Osteoblast (primary cell): ENCODE results near the gene ICE1. TPM values are rescaled to one million over a fixed set of nuclear protein-coding genes. Genes with fewer than 3 reads are reported as not detected.

Source experiments
- DNase-seq: peaks from one replicate; pipeline ENCODE4 v3.0.0; 2011; ENCODE audit warnings: low spot score, mixed read lengths; ENCODE audit not compliant: insufficient read length; ENCODE audit errors: missing footprints
- H2AFZ ChIP-seq: 2 replicates; pipeline ENCODE4 v1.6.0; 2011; ENCODE audit warnings: mild to moderate bottlenecking, low read length
- H3K27ac ChIP-seq: 2 replicates; pipeline ENCODE4 v1.5.1; 2011; ENCODE audit warnings: mild to moderate bottlenecking, low read depth, low read length, moderate library complexity
- H3K27me3 ChIP-seq: 2 replicates; pipeline ENCODE4 v1.6.0; 2012; ENCODE audit warnings: mild to moderate bottlenecking, control low read depth, inconsistent platforms, low read length, moderate library complexity; ENCODE audit not compliant: insufficient read depth
- H3K36me3 ChIP-seq: 2 replicates; pipeline ENCODE4 v1.5.1; 2011; ENCODE audit warnings: mild to moderate bottlenecking, low read length, control low read depth, moderate library complexity; ENCODE audit not compliant: insufficient read depth
- H3K4me1 ChIP-seq: 2 replicates; pipeline ENCODE4 v1.5.1; 2011; ENCODE audit warnings: mild to moderate bottlenecking, low read length, control low read depth, moderate library complexity; ENCODE audit not compliant: insufficient read depth
- H3K4me2 ChIP-seq: 2 replicates; pipeline ENCODE4 v1.6.0; 2011; ENCODE audit warnings: mild to moderate bottlenecking, low read length; ENCODE audit not compliant: insufficient read depth
- H3K4me3 ChIP-seq: fragments of 200-600 bp; sonication (generic); 3 replicates; pipeline ENCODE4 v1.5.1; 2012; ENCODE audit warnings: mild to moderate bottlenecking, low read length, inconsistent platforms; ENCODE audit not compliant: insufficient read depth
- H3K79me2 ChIP-seq: 2 replicates; pipeline ENCODE4 v1.6.0; 2012; ENCODE audit warnings: mild to moderate bottlenecking, low read length, control low read depth, inconsistent platforms; ENCODE audit not compliant: insufficient read depth
- H3K9me3 ChIP-seq: 2 replicates; pipeline ENCODE4 v1.5.1; 2011; ENCODE audit warnings: low read depth, low read length, control low read depth
- H4K20me1 ChIP-seq: 2 replicates; pipeline ENCODE4 v1.6.0; 2012; ENCODE audit warnings: mild to moderate bottlenecking, low read length, control low read depth; ENCODE audit not compliant: insufficient read depth
- CTCF ChIP-seq: IDR thresholded peaks from 2 replicates; pipeline ENCODE4 v1.5.1; 2011; ENCODE audit warnings: mild to moderate bottlenecking, low read depth, low read length, moderate library complexity; ENCODE audit errors: extremely low read depth
- total RNA-seq: library from RNA; depleted of rRNA; stranded (reverse); fragments of >200 nt; gene quantifications from 2 replicates; pipeline ENCODE4 v1.2.3, GENCODE V29; 2012

The ICE1 gene
- total RNA-seq, 1 donor: 34.0 TPM

DNA sequence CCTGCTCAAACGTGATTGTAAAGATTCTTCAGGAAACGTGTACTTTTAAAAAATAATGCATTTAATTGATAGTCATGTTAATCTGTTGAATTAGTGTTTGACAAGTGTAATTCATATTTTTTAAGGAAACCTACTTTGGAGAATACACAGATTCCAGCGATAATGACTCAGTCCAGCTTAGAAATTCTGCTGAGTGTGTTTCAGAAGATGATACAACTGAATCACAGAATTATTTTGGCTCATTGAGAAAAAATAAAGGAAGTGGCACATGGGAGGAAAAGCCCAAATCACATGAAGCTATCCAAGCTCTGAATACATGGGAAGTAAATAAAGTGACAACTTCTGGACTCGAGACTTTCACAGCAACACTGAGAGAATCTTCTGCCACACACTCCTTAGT lies 37.8 kb downstream of the ICE1 start:
- no peak for DNase-seq

DNA sequence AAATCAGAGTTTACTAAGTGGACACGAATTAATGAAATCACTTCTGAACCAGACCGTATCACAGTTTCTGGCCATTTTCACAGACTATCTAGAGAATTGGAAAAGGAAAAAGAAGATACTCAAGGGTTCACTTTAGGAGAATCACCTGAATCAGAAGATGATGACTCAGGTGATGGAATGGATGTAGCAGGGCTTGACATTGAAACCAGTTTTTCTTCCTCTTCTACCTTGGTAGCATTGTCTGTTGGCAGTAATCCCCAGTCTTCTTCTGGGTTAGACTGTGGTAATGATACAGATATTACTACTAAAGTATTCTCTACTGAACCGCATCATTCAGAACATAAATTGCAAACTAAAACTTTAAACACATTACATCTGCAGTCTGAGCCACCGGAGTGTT lies 38.5 kb downstream of the ICE1 start:
- Histone ChIP-seq H3K4me3 (no peak overlapping the region), H3K27me3 (no peaks in the 10 kb centered on the region), H4K20me1 (peaks cover 5% of the 10 kb centered on the region), H3K27ac (no peak overlapping the region), H2AFZ (no peak overlapping the region), H3K4me1 (no peaks in the 10 kb centered on the region), H3K9me3 (no peaks in the 10 kb centered on the region), H3K79me2 (peaks cover 2% of the 10 kb centered on the region), H3K36me3 (peaks cover 58% of the 10 kb centered on the region), H3K4me2 (no peak overlapping the region)
- no peak for DNase-seq
- no peak for TF ChIP-seq CTCF

More for the DNA sequence above, 37.8 kb downstream of the ICE1 start:
- Histone ChIP-seq H3K27me3 (no peaks in the 10 kb centered on the region), H3K9me3 (no peaks in the 10 kb centered on the region), H3K4me3 (no peak overlapping the region), H3K36me3 (peaks cover 65% of the 10 kb centered on the region), H4K20me1 (peaks cover 5% of the 10 kb centered on the region), H2AFZ (no peak overlapping the region), H3K79me2 (peaks cover 2% of the 10 kb centered on the region), H3K4me2 (no peak overlapping the region), H3K27ac (no peak overlapping the region), H3K4me1 (no peaks in the 10 kb centered on the region)
- no peak for TF ChIP-seq CTCF

DNA sequence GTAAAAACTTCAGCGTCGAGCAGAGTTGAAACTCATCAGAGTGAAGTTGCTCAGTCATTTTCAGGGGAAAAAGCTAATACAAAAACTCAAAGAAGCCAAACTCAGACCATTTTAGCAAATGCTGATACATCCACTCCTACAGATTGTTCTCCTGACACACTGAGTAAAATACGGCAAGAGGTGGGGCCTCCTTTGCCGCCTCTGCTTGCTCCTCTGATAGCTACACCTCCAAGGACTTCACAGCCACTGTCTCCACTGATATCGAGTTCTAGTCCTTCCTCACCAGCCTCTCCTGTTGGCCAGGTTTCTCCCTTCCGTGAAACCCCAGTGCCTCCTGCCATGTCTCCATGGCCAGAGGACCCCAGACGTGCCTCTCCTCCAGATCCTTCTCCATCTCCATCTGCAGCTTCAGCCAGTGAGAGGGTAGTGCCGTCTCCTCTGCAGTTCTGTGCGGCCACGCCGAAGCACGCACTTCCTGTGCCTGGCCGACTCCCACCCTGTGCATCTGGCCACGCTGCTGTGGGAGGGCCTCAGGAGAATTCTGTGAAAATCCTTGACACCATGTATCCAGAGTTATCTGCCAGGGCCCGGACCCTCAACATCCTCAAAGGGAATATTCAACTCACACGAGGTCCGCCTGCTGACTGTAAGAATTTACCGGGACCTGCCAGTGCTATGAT lies 41.7 kb downstream of the ICE1 start:
- peaks cover 5% of the 10 kb centered on the region for H3K4me1 ChIP-seq
- H3K79me2 ChIP-seq: peaks cover 2% of the 10 kb centered on the region
- no peak overlapping the region for H3K4me2 ChIP-seq
- no peak overlapping the region for H2AFZ ChIP-seq
- H3K36me3 ChIP-seq: peaks cover 44% of the 10 kb centered on the region
- no peak overlapping the region for H3K4me3 ChIP-seq
- no peak for DNase-seq
- H3K9me3 ChIP-seq: no peaks in the 10 kb centered on the region
- no peaks in the 10 kb centered on the region for H3K27me3 ChIP-seq
- H4K20me1 ChIP-seq: peaks cover 7% of the 10 kb centered on the region
- TF ChIP-seq CTCF: no peak
- H3K27ac ChIP-seq: no peak overlapping the region

DNA sequence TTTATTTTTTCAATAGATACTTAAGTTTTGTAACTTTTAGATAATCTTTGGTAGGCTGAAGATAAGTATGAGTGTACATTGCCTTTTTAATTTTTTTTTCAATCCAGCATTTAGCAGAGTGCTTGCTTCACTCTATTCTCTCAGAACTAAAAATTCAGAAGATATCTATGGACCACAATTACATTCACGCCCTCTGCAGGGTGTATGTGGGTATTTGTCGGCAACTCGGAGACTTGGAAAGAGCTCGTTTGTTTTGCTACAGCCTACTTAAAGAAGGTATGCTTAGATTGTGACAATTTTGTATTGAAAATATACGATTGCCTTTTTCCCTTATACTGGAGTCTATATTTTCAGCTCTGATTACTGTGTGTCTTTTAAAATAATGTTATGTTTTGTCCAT lies 43.8 kb downstream of the ICE1 start:
- H3K4me3 ChIP-seq: no peak overlapping the region
- H3K27me3 ChIP-seq: no peaks in the 10 kb centered on the region
- no peak overlapping the region for H3K4me2 ChIP-seq
- peaks cover 5% of the 10 kb centered on the region for H3K4me1 ChIP-seq
- H3K79me2 ChIP-seq: peaks cover 2% of the 10 kb centered on the region
- H3K36me3 ChIP-seq: peaks cover 34% of the 10 kb centered on the region
- peaks cover 7% of the 10 kb centered on the region for H4K20me1 ChIP-seq
- no peak for DNase-seq
- H3K27ac ChIP-seq: no peak overlapping the region
- no peaks in the 10 kb centered on the region for H3K9me3 ChIP-seq
- TF ChIP-seq CTCF: no peak
- H2AFZ ChIP-seq: no peak overlapping the region
